HCEC 1CT (cell line): ENCODE data around the gene RFESD.
A peak's percentile ranks its signal among the peaks of the same experiment; 100 is the strongest.

Experiments used
- DNase-seq: peaks from one replicate; pipeline ENCODE4 v3.0.0-alpha.2; 2017

The RFESD gene

DNA sequence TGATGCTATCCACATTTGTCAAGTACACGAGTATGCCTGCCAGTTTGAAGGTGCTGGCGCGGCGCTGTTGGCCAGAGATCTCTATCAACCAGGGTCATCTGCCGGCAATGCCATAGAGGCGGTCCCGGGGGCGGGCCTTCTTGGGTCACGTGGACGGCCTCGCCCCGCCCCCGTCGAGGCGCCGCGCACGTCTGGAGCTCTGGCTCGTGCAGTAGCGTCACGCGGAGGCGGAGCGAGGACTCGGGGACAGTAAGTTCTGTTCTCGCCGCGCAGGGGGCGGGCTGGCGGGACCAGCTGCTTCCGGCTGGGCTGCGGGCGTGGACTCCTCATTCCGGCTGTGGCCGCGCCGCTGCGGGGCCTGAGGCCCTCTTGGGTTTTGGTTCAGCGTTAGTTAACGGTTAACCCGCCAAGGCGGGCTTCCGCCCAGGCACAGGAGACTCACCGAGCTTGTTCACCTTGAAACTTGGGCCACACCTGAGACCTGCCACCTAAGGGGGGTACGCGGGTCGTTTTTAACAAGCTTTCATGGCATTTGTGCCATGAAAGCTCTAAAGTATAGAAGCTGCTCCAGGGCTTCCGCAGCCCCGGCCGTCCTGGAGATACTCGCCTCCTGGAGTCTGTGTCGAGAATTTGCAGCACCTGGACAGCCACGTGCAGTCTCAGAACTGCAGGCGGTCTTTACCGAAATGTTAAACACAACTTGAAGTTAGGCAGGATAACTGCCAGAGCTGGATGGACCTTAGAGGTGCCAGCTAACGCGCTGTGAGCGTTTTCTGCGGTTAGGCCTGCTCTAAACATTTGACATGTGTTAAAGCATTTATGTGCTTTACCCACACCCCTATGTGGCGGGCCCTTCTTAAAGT is at the start of gene RFESD:
Gene RFESD (plus strand): TSS at position 209 of the 863 bp plus-strand sequence. CDS start 5,495 bp downstream, outside the sequence.
- peak; percentile 97 for DNase-seq

DNA sequence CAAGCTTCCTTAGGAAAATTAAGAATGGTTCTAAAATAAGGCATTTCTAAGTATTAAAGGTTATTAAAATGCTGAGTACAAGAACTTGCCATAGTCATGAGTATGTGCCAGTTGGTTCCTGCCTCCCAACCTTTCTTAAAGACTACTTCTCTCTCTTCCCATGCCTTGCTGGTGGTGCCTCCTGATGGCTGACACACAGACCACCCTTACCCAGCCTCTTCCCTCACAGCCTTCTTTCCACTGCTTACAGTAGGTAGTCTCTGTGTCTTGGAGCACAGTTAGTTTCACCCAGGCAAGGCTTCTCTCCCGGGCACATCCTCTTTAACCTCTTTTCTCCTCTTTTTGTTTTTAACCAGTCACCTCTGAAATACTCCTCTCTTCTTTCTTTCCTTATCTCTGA is 47.3 kb upstream of the RFESD start:
- no peak for DNase-seq

GRCh38 chr5:95600557-95600956 is 46.0 kb upstream of the RFESD start:
- DNase-seq: peak; percentile 6

- no peak for DNase-seq
Measured at GRCh38 chr5:95605786-95606185, 40.8 kb upstream of the RFESD start.

DNA sequence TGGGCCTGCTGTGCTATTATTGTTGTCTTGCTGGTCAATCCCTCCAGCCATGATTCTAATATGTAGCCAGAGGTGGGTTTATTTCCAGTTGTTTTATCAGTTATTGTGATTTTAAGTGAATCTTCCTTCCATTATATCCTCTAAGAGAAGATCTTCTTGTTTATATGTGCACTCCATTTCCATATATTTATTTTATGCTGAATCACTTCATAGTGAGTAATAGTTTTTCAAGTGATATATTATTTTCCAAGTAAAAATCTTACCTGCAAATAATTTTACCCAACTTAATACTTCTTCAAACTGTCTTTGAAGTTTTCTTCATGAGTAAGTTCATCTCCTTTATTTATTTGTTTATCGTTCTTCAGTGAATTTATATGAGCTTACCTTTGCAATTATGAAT is 40.2 kb upstream of the RFESD start:
- no peak for DNase-seq

GRCh38 chr5:95609711-95610110 is 36.9 kb upstream of the RFESD start:
- DNase-seq: peak; percentile 31

DNA sequence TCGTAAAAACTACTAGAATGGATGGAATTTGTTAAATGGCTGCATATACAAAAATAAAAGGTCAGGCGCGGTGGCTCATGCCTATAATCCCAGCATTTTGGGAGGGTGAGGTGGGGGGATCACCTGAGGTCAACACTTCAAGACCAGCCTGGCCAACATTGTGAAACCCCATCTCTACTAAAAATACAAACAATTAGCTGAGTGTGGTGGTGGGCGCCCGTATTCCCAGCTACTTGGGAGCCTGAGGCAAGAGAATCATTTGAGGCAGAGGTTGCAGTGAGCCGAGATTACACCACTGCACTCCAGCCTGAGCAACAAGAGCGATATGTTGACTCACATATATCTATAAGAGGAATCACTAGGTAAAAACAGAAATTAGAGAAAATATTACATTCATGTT is 36.0 kb upstream of the RFESD start:
- no peak for DNase-seq

GRCh38 chr5:95611396-95611795 is 35.2 kb upstream of the RFESD start:
- DNase-seq: no peak

DNA sequence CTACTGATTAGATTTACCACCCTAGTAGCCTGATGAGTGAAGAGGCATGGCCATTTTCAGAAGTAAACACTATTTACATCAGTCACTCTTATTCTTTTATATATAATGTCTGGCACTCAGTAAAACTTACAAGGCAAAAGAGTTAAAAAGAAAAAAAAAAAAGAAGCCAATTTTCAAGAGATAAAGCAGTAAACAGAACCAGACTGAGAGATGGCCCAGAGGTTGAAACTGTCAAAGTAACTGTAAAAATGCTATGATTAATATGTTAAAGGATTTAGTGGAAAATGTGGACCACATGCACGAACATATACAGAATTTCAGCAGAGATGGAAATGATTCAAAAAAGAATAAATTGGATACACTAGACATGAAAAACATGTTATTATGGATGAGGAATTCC is 33.1 kb upstream of the RFESD start:
- no peak for DNase-seq

DNA sequence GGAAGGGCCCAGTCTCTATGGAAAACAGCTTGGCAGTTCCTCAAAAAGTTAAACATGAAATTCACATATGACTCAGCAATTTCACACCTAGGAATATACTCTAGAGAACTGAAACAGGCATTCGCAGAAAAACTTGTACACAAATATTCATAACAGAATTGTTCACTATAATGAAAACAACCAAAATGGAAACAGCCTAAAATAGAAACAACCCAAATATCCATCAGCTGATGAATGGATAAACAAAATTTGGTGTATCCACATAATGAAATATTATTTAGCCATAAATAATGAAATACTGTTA is 31.5 kb upstream of the RFESD start:
- DNase-seq: no peak

DNA sequence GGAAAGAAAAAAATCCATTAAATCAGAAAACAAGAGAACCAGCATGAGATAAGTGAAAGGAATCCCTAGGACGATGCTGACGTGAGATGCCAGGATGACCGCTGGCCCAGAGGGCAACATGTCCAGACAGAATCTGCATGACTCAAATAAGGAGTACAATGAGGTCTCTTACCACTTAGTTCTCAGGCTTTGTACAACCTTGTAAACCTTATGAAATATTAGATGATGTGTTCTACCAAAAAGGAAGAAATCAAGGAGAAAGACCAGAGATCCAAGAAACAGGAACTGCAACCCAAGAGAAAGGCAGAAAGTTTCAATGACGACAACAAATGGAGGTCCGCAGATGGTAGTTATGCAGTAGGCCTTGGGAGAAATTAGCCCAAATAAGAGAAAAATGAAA is 29.5 kb upstream of the RFESD start:
- no peak for DNase-seq

- no peak for DNase-seq
Measured at GRCh38 chr5:95619096-95619495, 27.5 kb upstream of the RFESD start.

DNA sequence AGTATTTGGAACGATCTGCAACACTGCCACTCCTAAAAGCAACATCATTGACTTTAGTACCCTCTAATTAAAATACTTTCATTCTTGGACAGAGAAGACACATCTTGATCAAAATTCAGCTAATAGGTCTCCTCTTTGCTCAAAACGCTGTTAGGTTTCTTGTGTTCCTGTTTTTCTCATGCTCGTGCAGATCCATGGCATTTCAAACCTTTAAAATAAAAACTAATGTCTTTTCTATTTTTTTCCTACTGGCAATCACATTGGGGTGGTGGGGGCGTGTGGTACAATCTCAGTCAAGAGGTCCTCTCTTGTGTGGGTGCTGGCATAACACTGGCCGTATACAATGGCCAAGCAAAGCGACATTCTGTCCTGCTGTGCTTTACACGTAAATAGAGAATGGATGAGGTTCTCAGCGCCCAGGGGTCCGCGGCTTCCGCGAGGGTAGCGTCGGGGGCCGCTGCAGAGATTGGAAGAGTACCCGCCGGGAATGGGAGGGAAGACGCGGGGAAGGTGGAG is 27.0 kb upstream of the RFESD start:
- no peak for DNase-seq

DNA sequence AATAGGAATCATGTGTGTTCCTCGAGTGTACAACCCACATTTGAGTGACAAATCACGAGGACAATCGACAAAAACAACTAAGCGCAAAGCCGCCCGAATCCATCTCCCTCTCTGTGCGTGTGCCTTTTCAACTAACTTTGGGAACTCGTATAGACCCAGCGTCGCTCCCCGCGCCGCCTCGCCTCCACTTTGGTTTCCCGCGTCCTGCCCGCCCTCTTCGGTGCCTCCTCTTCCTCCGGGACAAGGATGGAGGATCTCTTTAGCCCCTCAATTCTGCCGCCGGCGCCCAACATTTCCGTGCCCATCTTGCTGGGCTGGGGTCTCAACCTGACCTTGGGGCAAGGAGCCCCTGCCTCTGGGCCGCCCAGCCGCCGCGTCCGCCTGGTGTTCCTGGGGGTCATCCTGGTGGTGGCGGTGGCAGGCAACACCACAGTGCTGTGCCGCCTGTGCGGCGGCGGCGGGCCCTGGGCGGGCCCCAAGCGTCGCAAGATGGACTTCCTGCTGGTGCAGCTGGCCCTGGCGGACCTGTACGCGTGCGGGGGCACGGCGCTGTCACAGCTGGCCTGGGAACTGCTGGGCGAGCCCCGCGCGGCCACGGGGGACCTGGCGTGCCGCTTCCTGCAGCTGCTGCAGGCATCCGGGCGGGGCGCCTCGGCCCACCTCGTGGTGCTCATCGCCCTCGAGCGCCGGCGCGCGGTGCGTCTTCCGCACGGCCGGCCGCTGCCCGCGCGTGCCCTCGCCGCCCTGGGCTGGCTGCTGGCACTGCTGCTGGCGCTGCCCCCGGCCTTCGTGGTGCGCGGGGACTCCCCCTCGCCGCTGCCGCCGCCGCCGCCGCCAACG is 26.3 kb upstream of the RFESD start, which contains the start of gene GPR150:
Gene GPR150 (plus strand): TSS at position 58 of the 840 bp plus-strand sequence. CDS start 189 bp downstream, at position 247.
- DNase-seq: peak; percentile 41

DNA sequence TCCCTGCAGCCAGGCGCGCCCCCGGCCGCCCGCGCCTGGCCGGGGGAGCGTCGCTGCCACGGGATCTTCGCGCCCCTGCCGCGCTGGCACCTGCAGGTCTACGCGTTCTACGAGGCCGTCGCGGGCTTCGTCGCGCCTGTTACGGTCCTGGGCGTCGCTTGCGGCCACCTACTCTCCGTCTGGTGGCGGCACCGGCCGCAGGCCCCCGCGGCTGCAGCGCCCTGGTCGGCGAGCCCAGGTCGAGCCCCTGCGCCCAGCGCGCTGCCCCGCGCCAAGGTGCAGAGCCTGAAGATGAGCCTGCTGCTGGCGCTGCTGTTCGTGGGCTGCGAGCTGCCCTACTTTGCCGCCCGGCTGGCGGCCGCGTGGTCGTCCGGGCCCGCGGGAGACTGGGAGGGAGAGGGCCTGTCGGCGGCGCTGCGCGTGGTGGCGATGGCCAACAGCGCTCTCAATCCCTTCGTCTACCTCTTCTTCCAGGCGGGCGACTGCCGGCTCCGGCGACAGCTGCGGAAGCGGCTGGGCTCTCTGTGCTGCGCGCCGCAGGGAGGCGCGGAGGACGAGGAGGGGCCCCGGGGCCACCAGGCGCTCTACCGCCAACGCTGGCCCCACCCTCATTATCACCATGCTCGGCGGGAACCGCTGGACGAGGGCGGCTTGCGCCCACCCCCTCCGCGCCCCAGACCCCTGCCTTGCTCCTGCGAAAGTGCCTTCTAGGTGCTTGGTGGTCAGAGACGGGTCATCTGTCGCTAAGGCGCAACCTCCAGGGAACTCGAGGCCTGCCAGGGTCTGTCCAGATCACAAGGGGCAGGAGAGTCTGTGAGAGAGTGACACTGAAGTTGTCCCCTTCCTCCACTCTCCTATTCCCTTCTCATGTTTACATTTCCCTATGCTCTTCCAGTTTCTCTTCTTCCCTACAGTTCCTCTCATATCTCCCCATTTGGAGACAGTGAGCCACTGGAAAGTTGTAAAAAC is 25.4 kb upstream of the RFESD start:
- no peak for DNase-seq

- no peak for DNase-seq
Measured at GRCh38 chr5:95621839-95622629, 24.5 kb upstream of the RFESD start.

DNA sequence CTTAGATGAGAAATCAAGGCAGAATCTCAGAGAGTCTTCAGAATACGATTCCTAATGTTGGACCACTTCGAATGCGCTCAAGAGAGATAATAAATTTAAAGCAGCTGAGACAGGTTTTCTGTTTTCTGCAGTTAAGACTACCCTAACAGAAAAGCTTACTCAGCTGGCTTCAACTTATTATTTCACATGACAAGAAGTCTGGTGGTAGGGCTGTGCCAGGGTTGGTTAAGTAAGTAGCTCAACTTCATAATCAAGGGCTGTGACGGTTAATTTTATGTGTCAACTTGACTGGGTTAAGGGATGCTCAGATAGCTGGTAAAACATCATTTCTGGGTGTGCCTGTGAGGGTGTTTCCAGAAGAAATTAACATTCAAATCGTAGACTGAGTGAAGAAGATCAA is 22.9 kb upstream of the RFESD start:
- DNase-seq: no peak

DNA sequence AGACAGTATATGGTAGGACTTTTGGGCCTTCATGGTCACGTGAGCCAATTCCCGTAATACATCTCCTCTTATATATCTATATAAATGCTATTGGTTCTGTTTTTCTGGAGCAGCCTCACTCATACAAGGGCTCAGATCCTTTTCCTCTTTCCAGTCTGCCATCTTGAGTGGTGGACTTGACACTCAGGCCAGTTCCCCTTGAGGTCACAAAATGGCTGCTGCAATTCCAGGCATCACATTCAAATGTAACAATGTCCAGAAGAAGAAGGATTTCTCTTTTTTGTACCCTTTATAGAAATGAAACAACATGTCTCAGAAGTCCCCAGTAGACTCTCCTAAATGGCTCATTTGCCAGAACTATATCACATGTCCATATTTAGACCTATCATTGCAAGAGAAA is 22.2 kb upstream of the RFESD start:
- no peak for DNase-seq

DNA sequence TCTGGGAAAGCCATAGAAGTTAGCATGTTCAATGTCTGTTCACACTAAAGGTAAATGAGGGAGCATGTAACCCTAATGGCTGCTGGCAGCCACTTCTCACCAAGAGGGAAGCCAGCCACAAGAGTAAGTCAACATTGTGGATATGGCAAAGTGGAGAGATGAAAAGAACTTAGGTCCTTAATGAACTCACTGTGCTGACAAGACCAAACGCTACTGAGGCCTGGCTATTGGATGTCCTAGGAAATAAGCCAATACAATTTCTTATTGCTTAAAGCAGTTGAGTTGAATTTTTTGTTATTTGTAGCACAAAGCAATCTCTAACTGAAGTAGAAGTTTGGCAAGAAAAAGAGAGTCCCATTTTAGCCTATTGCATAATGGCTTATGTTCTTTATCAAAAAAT is 19.9 kb upstream of the RFESD start:
- DNase-seq: no peak

- no peak for DNase-seq
Measured at GRCh38 chr5:95627971-95628810, 18.4 kb upstream of the RFESD start.

DNA sequence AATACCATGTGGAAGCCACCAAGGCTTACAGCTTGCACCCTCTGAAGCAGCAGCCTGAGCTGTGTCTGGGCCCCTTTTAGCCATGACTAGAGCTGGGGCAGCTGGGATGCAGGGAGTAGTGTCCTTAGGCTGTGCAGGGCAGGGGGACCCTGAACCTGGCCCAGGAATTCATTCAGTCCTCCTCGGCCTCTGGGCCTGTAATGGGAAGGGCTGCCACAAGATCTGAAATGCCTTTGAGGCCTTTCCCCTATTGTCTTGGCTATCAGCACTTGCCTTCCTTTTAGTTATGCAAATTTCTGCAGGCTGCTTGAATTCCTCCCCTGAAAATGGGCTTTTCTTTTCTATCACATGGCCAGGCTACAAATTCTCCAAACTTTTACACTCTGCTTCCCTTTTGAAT is 17.6 kb upstream of the RFESD start:
- DNase-seq: no peak
